Measurements from ENCODE around the gene PCBP3.

GRCh38 chr21:45877171-45877438, 233.6 kb downstream of the PCBP3 start:
- no peak for TF ChIP-seq POLR2A (IDR thresholded peaks at IDR 0.05)
- TF ChIP-seq, protein P1, sequence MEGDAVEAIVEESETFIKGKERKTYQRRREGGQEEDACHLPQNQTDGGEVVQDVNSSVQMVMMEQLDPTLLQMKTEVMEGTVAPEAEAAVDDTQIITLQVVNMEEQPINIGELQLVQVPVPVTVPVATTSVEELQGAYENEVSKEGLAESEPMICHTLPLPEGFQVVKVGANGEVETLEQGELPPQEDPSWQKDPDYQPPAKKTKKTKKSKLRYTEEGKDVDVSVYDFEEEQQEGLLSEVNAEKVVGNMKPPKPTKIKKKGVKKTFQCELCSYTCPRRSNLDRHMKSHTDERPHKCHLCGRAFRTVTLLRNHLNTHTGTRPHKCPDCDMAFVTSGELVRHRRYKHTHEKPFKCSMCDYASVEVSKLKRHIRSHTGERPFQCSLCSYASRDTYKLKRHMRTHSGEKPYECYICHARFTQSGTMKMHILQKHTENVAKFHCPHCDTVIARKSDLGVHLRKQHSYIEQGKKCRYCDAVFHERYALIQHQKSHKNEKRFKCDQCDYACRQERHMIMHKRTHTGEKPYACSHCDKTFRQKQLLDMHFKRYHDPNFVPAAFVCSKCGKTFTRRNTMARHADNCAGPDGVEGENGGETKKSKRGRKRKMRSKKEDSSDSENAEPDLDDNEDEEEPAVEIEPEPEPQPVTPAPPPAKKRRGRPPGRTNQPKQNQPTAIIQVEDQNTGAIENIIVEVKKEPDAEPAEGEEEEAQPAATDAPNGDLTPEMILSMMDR (IDR thresholded peaks at IDR 0.05 in 4 of 5, conservative IDR thresholded peaks at IDR 0.05 in 1 of 5): no peak

Measured in gastrocnemius medialis (tissue), 4 donors.